IPS-20b (cell line): ENCODE measurements around the gene ALDOB.

Experiments used
- H3K27ac ChIP-seq: one replicate; pipeline ENCODE4 v1.5.1; 2013; ENCODE audit warnings: low read length
- H3K27me3 ChIP-seq: 2 replicates; pipeline ENCODE4 v1.6.1; 2013; ENCODE audit warnings: mild to moderate bottlenecking, low read length, inconsistent platforms; ENCODE audit not compliant: insufficient read depth
- H3K36me3 ChIP-seq: 2 replicates; pipeline ENCODE4 v1.6.1; 2013; ENCODE audit warnings: low read depth, mild to moderate bottlenecking, inconsistent platforms, low read length, moderate library complexity; ENCODE audit not compliant: insufficient read depth
- H3K4me1 ChIP-seq: 2 replicates; pipeline ENCODE4 v1.6.1; 2013; ENCODE audit warnings: mild to moderate bottlenecking, control low read depth, inconsistent platforms, low read length, moderate library complexity; ENCODE audit not compliant: insufficient read depth
- H3K4me3 ChIP-seq: 2 replicates; pipeline ENCODE4 v1.5.1; 2013; ENCODE audit warnings: mild to moderate bottlenecking, low read length, inconsistent platforms
- H3K9ac ChIP-seq: 2 replicates; pipeline ENCODE4 v1.6.1; 2013; ENCODE audit warnings: low read depth, mild to moderate bottlenecking, inconsistent platforms, low read length, moderate library complexity
- H3K9me3 ChIP-seq: 2 replicates; pipeline ENCODE4 v1.6.1; 2013; ENCODE audit warnings: mild to moderate bottlenecking, low read depth, low read length, inconsistent platforms; ENCODE audit not compliant: insufficient read depth

The ALDOB gene

GRCh38 chr9:101376111-101376848, 59.3 kb downstream of the ALDOB start:
- Histone ChIP-seq H3K4me3 (no peak overlapping the region), H3K36me3 (no peaks in the 10 kb centered on the region), H3K27ac (no peak overlapping the region), H3K9ac (no peak overlapping the region), H3K27me3 (no peaks in the 10 kb centered on the region), H3K4me1 (no peaks in the 10 kb centered on the region), H3K9me3 (no peaks in the 10 kb centered on the region)

- Histone ChIP-seq H3K9me3 (no peaks in the 10 kb centered on the region), H3K36me3 (no peaks in the 10 kb centered on the region), H3K9ac (no peak overlapping the region), H3K4me3 (no peak overlapping the region), H3K27me3 (no peaks in the 10 kb centered on the region), H3K27ac (no peak overlapping the region), H3K4me1 (no peaks in the 10 kb centered on the region)
Observed at GRCh38 chr9:101375546-101375945, 60.0 kb downstream of the ALDOB start.

- no peaks in the 10 kb centered on the region for H3K4me1 ChIP-seq
- H3K9me3 ChIP-seq: no peaks in the 10 kb centered on the region
- no peaks in the 10 kb centered on the region for H3K27me3 ChIP-seq
- no peak overlapping the region for H3K4me3 ChIP-seq
- no peak overlapping the region for H3K9ac ChIP-seq
- no peaks in the 10 kb centered on the region for H3K36me3 ChIP-seq
- no peak overlapping the region for H3K27ac ChIP-seq
Observed at GRCh38 chr9:101372327-101373118, 63.1 kb downstream of the ALDOB start.

- no peaks in the 10 kb centered on the region for H3K27me3 ChIP-seq
- H3K4me3 ChIP-seq: no peak overlapping the region
- no peak overlapping the region for H3K27ac ChIP-seq
- no peak overlapping the region for H3K9ac ChIP-seq
- no peaks in the 10 kb centered on the region for H3K4me1 ChIP-seq
- H3K9me3 ChIP-seq: no peaks in the 10 kb centered on the region
- H3K36me3 ChIP-seq: no peaks in the 10 kb centered on the region
Observed at GRCh38 chr9:101371813-101372212, 63.8 kb downstream of the ALDOB start.
